DMS 273 (cell line): Measurements from ENCODE around the gene IL4.

ENCODE experiments used
- DNase-seq: peaks from one replicate; lab custom pipeline; 2025; ENCODE audit not compliant: unreplicated experiment; lab: John Stamatoyannopoulos, UW

The IL4 gene

DNA sequence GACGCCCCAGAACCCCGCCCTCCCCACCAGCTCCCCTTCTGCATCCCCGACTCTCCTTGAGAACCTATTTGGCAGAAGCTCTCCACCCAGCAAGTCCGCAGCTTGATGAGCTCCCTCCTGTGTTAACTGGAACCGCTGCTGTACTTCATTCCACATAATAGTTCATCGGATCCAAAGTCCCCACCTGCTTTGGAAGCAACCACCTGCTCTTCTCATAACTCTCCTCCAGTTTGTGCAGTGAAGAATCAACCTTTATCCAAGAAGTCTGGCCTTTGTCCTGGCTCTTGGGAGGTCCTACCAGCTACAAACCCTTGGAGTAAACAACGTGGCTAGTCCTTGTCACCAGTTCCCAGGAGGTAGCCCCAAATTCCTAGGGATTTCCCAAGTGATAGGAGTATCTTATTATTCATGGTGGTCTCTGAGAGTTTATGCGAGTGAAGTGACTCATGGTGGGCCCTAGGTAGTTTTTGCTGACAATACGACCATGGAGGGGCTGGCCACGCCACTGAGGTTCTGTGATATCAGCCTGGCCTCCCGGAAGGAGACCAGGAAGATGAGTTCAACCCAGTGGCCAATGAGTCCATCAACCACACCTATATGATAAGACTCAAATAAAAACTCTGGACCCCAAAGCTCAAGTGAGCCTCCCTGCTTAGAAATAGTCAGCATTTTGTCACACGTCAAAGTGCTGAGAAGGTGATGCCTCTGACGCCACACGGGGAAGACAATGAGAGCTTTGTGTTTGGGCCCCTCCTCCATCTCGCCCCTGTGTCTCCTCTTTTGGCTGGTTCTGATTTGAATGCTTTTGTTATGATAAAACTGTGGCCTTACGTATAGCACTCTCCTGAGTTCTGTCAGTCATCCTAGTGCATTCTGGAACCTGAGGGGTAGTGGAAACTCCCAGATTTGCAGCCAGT is 3.6 kb upstream of the IL4 start:
- DNase-seq, result no peak

GRCh38 chr5:132671000-132671399 is 2.8 kb upstream of the IL4 start:
- no peak for DNase-seq

- no peak for DNase-seq
Measured at GRCh38 chr5:132673488-132673887, 301 bp upstream of the IL4 start.

DNA sequence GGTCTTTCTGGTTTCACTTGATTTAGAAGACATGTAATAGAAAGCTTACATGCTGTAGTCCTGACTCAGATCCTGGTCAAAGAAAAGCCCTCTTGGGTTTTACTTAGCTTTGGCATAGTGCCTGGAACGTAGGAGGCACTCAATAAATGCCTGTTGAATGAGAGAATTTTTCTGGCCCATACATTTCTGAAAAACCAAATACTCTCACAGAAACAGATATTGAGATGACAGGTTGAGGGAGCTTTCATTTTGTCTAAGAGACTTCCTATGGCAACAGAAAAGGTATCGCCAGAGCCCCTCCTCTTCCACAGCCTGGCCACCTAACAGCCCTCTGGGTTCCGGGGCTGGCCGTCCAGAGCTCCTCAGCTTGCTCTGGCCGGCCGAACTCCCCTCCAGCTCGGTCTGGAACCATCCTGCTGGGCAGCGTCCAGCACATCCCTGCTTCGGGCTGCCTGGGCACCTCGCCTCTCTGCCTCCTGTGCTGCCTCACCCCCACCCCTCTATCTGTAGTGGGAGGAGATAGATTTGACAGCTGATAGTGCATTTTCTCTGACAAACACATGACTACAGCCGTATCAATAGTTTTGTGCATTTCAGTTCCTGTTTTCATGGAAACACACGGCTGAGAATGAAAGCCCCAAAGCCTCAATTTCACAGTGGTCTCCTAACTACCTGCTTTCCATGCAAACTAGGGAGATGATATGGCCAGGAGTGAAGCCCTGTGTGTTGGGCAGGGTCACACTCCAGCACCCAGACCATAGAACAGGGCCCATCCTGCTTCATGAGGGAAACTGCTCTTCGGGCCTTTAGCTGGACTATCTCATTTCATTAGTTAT is 1.1 kb downstream of the IL4 start:
- peak; percentile 17 for DNase-seq

DNA sequence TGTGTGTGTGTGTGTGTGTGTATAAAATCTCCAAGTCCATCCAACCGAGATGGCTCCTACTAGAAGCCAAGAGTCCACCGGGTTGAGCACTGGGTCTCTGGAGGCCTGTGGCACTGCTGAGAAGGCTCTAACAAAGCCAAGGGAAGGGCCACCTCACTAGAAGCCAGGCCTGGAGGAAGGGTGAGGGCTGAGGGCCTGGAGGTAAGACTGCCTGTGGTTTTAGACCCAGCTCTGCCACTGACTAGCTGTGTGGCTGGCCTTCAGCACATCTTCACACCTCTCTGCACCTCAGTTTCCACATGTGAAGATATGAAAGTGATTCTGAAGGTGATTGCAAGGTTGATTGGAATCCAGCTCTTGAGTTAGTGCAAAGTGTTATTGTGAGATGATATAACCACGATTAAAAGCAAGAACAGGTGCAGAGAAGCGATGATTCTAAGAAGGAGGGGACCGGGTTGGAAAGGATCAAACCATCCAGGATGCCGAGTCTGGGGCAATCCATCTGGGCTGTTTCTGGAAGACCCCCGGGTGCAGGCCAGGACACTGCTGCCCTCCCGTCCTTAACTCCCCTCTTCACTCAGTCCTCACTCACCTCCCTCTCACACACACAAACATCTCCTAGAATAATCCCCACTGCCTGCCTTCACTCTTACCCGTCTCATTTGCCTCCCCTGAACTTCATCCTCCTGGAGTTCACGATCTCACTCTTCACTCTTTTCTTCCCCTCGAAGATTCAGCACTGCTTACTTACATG is 2.3 kb downstream of the IL4 start:
- no peak for DNase-seq

GRCh38 chr5:132677191-132677590 is 3.4 kb downstream of the IL4 start:
- DNase-seq, result no peak

DNA sequence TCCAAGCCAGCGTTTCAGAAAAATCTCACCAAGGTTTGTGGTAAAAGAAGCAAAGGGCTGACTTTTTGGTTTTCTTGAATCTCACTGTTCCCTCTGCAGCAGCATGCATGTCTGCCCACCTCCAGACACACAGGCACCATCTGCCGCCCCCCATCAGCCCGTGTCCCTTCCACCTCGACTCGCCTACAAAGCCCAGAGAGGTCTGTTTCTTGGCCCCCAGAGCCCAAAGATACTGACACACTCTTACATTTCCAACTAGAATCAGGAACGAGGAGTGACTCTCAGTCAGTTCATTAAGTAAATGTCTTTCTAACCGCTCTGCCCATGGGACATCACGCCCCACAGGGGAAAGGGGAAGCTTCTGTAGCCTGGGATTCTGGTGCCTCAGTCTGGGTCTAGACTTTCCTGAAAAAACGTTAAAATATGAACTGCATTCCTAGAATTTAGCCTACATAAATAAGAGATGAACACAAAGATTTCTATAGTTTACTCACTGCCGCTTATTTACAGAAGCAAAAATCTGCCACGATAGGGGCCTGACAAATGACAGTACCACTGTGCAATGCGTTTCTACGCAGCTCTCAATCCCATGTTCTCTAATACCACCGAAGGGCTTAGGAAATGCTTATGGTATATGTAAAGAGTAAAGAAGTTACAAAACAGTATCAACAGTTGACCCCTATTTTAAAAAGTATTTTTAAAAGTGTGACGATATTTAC is 4.1 kb downstream of the IL4 start:
- DNase-seq, result peak; percentile 19

GRCh38 chr5:132678735-132679134 is 4.9 kb downstream of the IL4 start:
- DNase-seq, result no peak

GRCh38 chr5:132679166-132679565 is 5.4 kb downstream of the IL4 start:
- no peak for DNase-seq

DNA sequence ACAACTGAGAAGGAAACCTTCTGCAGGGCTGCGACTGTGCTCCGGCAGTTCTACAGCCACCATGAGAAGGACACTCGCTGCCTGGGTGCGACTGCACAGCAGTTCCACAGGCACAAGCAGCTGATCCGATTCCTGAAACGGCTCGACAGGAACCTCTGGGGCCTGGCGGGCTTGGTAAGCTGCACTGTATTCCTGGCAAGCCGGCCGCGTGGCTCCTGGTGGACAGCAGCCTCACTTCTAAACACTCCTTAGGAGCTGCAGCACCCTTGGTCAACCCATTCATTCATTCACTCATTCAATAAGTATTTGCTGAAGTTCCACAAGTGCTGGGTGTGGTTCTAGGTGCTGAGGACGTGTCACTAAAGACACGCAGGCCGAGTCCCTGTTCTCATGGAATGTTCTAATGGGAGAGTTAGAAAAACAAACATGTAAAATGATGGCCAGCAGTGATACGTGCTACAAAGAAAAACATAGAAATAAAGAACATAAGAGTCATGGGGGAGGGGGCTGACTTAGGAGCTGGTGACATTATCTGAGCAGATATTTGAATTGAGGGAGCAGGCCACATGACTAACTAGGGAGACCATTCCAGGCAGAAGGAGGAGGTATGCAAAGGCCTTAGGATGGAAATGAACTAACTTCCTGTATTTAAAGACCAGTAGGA is 6.1 kb downstream of the IL4 start:
- no peak for DNase-seq

DNA sequence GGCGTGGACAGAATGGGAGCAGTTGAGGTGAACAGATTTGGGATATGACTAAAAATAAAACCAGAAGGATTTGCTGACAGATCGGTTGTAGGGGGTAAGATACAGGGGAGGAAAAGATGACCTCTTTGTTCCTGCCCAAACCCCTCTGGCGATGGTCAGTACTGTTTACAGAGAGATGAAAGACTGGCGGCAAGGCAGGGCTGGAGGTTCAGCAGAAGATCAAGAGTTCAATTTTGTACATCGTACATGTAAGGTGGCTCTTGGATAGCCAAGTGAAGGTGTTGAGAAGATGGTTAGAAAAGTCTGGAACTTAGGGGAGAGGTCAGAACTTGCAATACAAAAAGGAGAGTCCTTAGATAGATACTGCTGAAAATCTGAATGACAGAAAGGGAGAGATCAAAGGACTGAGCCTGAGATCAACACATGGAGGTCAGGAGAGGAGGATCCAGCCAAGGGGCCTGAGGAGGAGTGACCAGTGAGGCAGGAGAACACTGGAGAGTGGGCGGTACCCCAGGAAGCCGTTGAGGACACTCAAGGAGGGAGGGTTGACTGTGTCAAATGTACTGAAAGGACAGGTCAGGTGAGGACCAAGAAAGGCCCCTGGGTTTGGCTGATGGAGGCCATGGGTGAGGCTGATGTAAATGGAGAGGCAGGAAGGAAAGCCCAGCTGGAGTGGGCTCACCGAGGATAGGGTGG is 7.1 kb downstream of the IL4 start:
- DNase-seq, result no peak

- DNase-seq, result no peak
Measured at GRCh38 chr5:132681476-132681831, 7.7 kb downstream of the IL4 start.

- DNase-seq, result no peak
Measured at GRCh38 chr5:132681983-132682382, 8.2 kb downstream of the IL4 start.

GRCh38 chr5:132684491-132684890 is 10.7 kb downstream of the IL4 start:
- DNase-seq, result no peak

GRCh38 chr5:132684922-132685720 is 11.3 kb downstream of the IL4 start:
- no peak for DNase-seq

DNA sequence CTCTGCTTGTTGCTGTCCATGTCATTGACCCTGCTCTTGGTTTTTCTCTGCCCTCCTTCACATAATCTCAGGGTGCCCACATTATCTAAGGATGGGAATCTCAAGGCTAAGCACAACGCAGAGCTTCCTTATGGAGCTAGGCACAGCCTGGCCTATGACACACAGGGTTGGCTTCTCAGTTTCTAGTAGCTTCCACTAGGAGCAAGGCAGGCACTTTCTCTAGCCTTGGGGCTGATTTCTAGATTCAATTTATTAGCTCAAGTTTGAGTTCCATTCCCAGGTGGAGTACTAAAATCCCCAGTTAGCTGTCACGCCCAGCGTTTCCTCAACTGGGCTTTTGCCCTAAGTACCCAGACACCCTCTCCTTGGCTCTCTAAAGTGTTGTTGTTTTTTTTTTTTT is 12.4 kb downstream of the IL4 start:
- DNase-seq, result no peak

DNA sequence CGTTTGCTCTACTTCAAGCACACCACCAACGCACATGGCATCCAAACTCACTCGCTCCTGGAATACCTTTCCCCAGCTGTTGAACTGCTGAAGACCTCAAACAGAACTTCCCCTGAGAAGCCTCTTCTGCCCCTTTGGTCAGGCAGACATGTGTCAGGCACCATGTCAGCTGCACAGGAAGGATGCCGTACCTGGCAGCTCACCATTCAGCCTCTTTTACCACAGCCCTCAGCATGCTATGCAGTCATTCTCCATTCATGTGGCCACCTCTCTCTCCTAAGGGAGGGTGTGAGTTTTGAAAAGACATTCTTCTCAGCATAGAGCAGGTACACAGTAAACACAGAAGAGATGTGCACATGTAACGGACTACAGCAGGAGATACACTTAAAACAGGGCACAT is 14.2 kb downstream of the IL4 start:
- no peak for DNase-seq

GRCh38 chr5:132688536-132689339 is 14.9 kb downstream of the IL4 start:
- DNase-seq, result no peak
